NCI-H345 treated with DMSO at 0.1 percent for 48 hours (cell line): ENCODE measurements around the gene DHFR2.

Source experiments
- DNase-seq: peaks from one replicate; lab custom pipeline; 2025; ENCODE audit not compliant: unreplicated experiment; lab: John Stamatoyannopoulos, UW

The DHFR2 gene

DNA sequence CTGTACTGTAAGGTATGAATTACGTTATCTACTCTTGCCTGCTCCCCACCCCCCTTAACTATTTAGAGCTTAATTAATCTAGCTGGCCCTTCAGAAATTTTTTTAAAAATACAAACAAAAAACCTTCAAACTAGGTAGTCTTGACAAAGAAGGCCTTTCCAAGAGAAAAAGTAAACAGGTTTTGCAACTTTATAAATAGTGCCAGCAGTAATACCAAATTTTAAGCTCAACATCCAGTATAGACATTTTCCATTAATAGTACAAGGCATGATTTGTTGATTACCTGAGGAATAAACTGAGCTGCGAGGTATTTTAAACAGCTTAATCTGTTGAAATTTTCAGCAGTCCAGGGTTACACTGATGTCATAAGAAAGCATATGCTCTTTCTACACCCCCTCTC lies 54.5 kb downstream of the DHFR2 start:
- no peak for DNase-seq
